Ishikawa (cell line): Measurements from ENCODE around the gene PDE4B.

ENCODE experiments used
- CEBPB ChIP-seq: IDR thresholded peaks from 2 replicates; pipeline ENCODE4 v1.6.1; 2012
- CREB1 ChIP-seq: IDR thresholded peaks from 2 replicates; pipeline ENCODE4 v1.6.1; 2012; ENCODE audit warnings: low read depth
- EGR1 ChIP-seq: IDR thresholded peaks from 2 replicates; pipeline ENCODE4 v1.6.1; 2012
- EP300 ChIP-seq: IDR thresholded peaks from 2 replicates; pipeline ENCODE4 v1.6.1; 2012; ENCODE audit warnings: borderline replicate concordance
- FOXM1 ChIP-seq: IDR thresholded peaks from 2 replicates; pipeline ENCODE4 v1.6.1; 2012; ENCODE audit warnings: low read depth, borderline replicate concordance
- NFIC ChIP-seq: IDR thresholded peaks from 2 replicates; pipeline ENCODE4 v1.6.1; 2012
- RAD21 ChIP-seq: IDR thresholded peaks from 2 replicates; pipeline ENCODE4 v1.6.1; 2012; ENCODE audit warnings: low read depth
- TAF1 ChIP-seq: IDR thresholded peaks from 2 replicates; pipeline ENCODE4 v1.6.1; 2012; ENCODE audit warnings: low read depth, mild to moderate bottlenecking
- TCF12 ChIP-seq: IDR thresholded peaks from 2 replicates; pipeline ENCODE4 v1.6.1; 2012; ENCODE audit warnings: low read depth
- TEAD4 ChIP-seq: IDR thresholded peaks from 2 replicates; pipeline ENCODE4 v1.6.1; 2012
- YY1 ChIP-seq: IDR thresholded peaks from 2 replicates; pipeline ENCODE4 v1.6.1; 2012; ENCODE audit warnings: low read depth
- ZBTB7A ChIP-seq: IDR thresholded peaks from 2 replicates; pipeline ENCODE4 v1.6.1; 2012; ENCODE audit warnings: low read depth
- TF ChIP-seq, protein P1 (sequence below): IDR thresholded peaks from 2 replicates; pipeline ENCODE4 v1.6.1; 2012
- TF ChIP-seq, protein P2 (sequence below): IDR thresholded peaks from 2 replicates; pipeline ENCODE4 v1.6.1; 2012; ENCODE audit warnings: low read depth, mild to moderate bottlenecking
- TF ChIP-seq, protein P3 (sequence below): IDR thresholded peaks from 2 replicates; pipeline ENCODE4 v1.6.1; 2012

PDE4B gene

DNA sequence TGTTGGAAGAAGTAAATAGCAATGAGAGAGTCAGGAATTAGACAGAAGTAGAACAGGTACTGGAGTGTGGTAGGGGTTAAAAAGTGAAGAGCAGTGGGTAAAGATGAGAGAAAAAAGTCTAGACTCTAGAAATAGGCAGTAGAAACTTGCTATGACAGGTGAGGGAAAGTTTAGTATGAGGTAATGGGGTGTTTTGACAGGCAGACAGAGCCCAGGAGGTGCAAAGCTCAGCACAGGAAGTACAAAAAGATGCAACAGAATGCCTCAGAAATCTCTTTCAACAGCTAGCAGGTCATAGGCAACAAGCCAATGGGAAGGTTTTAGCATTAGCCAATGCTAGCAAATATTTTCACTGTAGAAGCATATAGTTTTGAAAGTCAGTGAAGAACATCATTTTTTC, 422.2 kb downstream of the PDE4B start:
- TF ChIP-seq RAD21 (no peak), EGR1 (no peak), EP300 (no peak), TEAD4 (no peak), TAF1 (no peak), TCF12 (no peak), FOXM1 (no peak), ZBTB7A (no peak), NFIC (no peak), YY1 (no peak), CREB1 (no peak), CEBPB (no peak)
- TF ChIP-seq, protein P1, sequence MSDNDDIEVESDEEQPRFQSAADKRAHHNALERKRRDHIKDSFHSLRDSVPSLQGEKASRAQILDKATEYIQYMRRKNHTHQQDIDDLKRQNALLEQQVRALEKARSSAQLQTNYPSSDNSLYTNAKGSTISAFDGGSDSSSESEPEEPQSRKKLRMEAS = no peak
- TF ChIP-seq, protein P2, sequence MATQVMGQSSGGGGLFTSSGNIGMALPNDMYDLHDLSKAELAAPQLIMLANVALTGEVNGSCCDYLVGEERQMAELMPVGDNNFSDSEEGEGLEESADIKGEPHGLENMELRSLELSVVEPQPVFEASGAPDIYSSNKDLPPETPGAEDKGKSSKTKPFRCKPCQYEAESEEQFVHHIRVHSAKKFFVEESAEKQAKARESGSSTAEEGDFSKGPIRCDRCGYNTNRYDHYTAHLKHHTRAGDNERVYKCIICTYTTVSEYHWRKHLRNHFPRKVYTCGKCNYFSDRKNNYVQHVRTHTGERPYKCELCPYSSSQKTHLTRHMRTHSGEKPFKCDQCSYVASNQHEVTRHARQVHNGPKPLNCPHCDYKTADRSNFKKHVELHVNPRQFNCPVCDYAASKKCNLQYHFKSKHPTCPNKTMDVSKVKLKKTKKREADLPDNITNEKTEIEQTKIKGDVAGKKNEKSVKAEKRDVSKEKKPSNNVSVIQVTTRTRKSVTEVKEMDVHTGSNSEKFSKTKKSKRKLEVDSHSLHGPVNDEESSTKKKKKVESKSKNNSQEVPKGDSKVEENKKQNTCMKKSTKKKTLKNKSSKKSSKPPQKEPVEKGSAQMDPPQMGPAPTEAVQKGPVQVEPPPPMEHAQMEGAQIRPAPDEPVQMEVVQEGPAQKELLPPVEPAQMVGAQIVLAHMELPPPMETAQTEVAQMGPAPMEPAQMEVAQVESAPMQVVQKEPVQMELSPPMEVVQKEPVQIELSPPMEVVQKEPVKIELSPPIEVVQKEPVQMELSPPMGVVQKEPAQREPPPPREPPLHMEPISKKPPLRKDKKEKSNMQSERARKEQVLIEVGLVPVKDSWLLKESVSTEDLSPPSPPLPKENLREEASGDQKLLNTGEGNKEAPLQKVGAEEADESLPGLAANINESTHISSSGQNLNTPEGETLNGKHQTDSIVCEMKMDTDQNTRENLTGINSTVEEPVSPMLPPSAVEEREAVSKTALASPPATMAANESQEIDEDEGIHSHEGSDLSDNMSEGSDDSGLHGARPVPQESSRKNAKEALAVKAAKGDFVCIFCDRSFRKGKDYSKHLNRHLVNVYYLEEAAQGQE = no peak
- TF ChIP-seq, protein P3, sequence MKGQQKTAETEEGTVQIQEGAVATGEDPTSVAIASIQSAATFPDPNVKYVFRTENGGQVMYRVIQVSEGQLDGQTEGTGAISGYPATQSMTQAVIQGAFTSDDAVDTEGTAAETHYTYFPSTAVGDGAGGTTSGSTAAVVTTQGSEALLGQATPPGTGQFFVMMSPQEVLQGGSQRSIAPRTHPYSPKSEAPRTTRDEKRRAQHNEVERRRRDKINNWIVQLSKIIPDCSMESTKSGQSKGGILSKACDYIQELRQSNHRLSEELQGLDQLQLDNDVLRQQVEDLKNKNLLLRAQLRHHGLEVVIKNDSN = no peak

DNA sequence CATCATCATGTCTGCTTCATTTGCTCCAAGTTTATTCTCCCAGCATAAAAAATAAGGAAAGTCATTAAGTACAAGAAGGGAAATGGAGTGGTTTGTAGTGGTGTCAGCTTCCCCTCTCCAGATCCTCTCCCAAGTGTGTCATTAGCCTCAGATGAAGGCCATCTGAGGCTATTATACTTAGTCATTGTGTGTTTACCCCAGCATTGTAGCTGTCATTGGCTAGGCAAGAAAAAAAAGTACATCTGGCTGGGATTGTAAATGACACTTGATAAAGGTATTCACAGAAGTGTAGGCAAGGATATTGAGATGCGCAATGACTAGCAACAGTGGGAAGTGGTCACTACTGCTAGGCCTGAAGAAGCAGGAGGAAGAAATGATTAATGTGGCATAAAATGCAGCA, 424.3 kb downstream of the PDE4B start:
- TF ChIP-seq CREB1 (no peak), TCF12 (no peak), TAF1 (no peak), EP300 (no peak), ZBTB7A (no peak), TEAD4 (no peak), YY1 (no peak), RAD21 (no peak), EGR1 (no peak), NFIC (no peak), FOXM1 (no peak)
- TF ChIP-seq, protein P2 = no peak
- TF ChIP-seq, protein P1 = no peak

DNA sequence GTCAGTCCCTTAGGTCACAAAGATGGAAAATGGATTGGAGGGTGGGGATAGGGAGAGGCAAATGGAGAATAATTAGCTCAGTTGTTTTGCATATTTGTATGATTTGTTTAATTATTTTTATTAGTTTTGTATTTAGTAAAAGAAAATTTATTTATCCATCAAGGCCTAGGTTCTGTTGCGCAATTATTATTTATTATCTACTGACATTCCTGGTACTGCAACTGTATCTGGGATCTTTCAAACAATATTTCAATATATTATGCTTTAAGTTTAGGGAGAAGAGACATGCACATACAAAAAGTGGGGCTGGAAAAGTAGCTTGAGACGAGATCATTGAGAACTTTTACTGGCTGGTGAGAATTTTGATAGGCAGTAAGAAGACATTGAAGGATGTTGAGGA, 424.9 kb downstream of the PDE4B start:
- TF ChIP-seq NFIC (no peak), EGR1 (no peak), TAF1 (no peak), TCF12 (no peak), FOXM1 (no peak), EP300 (no peak), CREB1 (no peak)
- TF ChIP-seq, protein P1 = no peak
- TF ChIP-seq, protein P2 = no peak

DNA sequence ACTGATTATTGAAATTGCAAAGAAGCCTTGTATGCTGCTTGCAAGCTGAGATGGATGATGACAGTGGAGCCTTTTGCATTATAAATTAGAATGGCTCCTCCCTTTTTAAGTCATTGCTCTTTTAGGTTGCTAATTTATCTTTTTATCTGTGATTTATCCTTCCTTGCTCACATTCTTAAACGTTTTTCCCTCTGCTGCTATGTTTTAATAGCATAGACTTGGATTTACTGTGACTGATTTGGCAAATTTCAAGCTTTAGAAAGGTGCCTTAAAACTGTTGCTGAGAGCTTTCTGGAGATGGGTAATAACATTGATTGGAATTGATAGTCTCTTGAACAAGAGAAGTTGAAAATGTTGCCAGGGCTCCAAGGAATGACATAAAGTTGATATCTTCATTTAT, 427.8 kb downstream of the PDE4B start:
- TF ChIP-seq CEBPB (no peak), NFIC (no peak)

DNA sequence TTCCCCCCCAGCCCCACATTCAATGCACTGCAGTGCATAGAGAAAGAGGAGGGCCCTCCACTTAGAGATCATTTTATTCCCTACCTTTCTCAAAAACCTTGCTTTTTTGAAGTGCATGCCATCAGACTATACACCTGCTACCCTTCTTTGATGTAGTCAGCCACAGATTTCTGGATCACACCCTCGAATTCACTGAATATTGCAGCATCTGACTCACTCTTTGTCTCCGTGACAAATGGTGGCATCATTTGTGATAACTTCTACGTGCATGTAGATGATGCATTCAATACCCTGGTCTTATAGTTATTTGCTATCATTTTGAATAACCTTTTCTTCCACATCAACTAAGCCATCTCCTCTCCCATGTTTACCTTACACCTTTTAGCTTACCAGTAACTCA, 431.0 kb downstream of the PDE4B start:
- TF ChIP-seq, protein P2 = no peak
- TF ChIP-seq, protein P1 = no peak
- TF ChIP-seq TAF1 (no peak), TCF12 (no peak), FOXM1 (no peak), CREB1 (no peak), RAD21 (no peak)
